Body of pancreas (tissue), 4 donors: ENCODE measurements around the gene DCDC2B. TPM values are rescaled to one million over a fixed set of nuclear protein-coding genes. Genes with fewer than 3 reads are reported as not detected.

ENCODE experiments used
- ATAC-seq: fragments of 150-250 bp; one replicate; pipeline ENCODE4 v1.9.1; 2016
- DNase-seq, 4 donors: peaks; one replicate each; pipeline ENCODE4 v3.0.0-alpha.2; 2019
- H3K27ac ChIP-seq, 4 donors: fragments of 200-600 bp; sonication (generic); 1 replicate in 3 of 4; 2 replicates in 1 of 4; pipeline versions ENCODE4 v1.5.1 to v1.6.1; 2016 to 2019; ENCODE audit warnings: mild to moderate bottlenecking in 1 of 4, mixed read lengths in 1 of 4, moderate library complexity in 1 of 4
- H3K27me3 ChIP-seq, 2 donors: fragments of 200-600 bp; sonication (generic); one replicate each; pipeline ENCODE4 v1.6.0; 2016; ENCODE audit warnings: mild to moderate bottlenecking in 1 of 2
- H3K36me3 ChIP-seq, 2 donors: fragments of 200-600 bp; sonication (generic); replicated peaks in 1 of 2; 2 replicates each; pipeline ENCODE4 v1.5.1; 2016; ENCODE audit warnings: low read depth in 2 of 2; ENCODE audit not compliant: insufficient read depth in 1 of 2
- H3K4me1 ChIP-seq: fragments of 200-600 bp; sonication (generic); one replicate; pipeline ENCODE4 v1.6.0; 2016
- H3K4me3 ChIP-seq, 2 donors: fragments of 200-600 bp; sonication (generic); 1 replicate in 1 of 2; 2 replicates in 1 of 2; pipeline ENCODE4 v1.5.1; 2016 to 2019
- H3K9me3 ChIP-seq, 3 donors: fragments of 200-600 bp; sonication (generic); 1 replicate in 2 of 3; 2 replicates in 1 of 3; pipeline ENCODE4 v1.5.1; 2016
- CTCF ChIP-seq, 7 experiments: fragments of 450-650 bp in 4 of 7; fragments of 200-600 bp in 3 of 7; sonication (generic) in 3 of 7; IDR thresholded peaks; one replicate each; pipeline ENCODE4 v1.5.1; 2016 to 2019; ENCODE audit warnings: antibody characterized with exemption in 7 of 7
- POLR2A ChIP-seq, 3 donors: fragments of 450-650 bp; IDR thresholded peaks; one replicate each; pipeline ENCODE4 v1.6.1; 2016; ENCODE audit warnings: antibody characterized with exemption in 3 of 3, mild to moderate bottlenecking in 2 of 3
- WGBS, 2 donors: methylation state at CpG; one replicate each; pipeline ENCODE4 v1.1.5; 2017; 5-methylcytosine and 5-hydroxymethylcytosine counted together
- intact Hi-C: fragments of 100-400 bp; cut with DNase I; formaldehyde crosslinking; loops from one replicate; pipeline ENCODE4 v1.15.1; 2023
- total RNA-seq, 2 donors: library from RNA; depleted of rRNA; stranded (reverse); fragments of >200 nt; gene quantifications; one replicate each; pipeline ENCODE4 v1.1.0, GENCODE V29; 2016

DCDC2B gene
- total RNA-seq, 2 donors from 2014 or later: not detected

- no peak overlapping the region for H3K27ac ChIP-seq
- 64 to 70% methylated on average over 3 of the region's 3 CpGs for WGBS, 2 donors
- H3K4me3 ChIP-seq: no peak overlapping the region
- H3K9me3 ChIP-seq: no peaks in the 10 kb centered on the region
- TF ChIP-seq CTCF (IDR thresholded peaks at IDR 0.05): no peak
- TF ChIP-seq POLR2A (IDR thresholded peaks at IDR 0.05): no peak
- ATAC-seq: no peak
- no peak for DNase-seq
- peaks cover 13 to 24% of the 10 kb centered on the region in 2 donors for H3K36me3 ChIP-seq
- no peaks in the 10 kb centered on the region for H3K27me3 ChIP-seq
- intact Hi-C loops: no loop called here
- peaks cover 5% of the 10 kb centered on the region for H3K4me1 ChIP-seq
Measured at GRCh38 chr1:32228771-32229170, 19.9 kb downstream of the DCDC2B start.

DNA sequence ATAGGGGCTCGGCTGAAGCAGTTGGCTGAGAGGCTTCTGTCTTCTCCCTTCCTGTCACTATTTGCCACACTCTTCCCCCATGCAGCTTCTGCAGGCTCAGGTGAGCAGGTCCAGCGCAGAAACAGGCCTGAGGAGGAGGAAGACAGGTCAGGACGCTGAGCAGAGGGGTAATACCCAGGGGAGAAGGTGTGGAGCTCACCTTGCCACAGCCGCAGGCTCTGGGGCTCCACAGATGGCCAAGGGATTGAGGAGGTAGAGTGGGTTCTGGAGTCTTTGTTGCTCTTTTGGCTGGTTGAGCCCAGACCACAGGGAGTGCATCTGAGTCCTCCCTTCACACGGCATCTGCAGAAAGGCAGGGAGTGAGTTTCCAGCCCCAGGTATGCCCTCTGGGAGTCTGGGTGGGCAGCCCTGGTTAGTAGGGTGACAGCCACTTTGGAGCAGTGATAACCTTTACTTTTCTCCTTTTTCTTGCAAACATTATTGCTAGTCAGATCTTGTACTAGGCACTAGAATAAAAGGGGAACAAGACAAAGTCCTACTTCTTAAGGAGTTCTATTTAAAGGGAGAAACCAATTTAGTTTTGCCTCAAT lies 23.0 kb downstream of the DCDC2B start:
- Histone ChIP-seq H3K9me3 (no peaks in the 10 kb centered on the region), H3K27ac (no peak overlapping the region), H3K4me3 (no peak overlapping the region), H3K27me3 (no peaks in the 10 kb centered on the region), H3K36me3 (peaks cover 13 to 23% of the 10 kb centered on the region in 2 donors), H3K4me1 (peaks cover 10% of the 10 kb centered on the region)
- intact Hi-C loops: loop anchor here (10.0 kb wide), 1 partner anchor 63 kb away; the partner anchor contains the start of gene HDAC1
- 76 to 84% methylated on average over 5 of the region's 5 CpGs for WGBS, 2 donors
- ATAC-seq: no peak
- TF ChIP-seq CTCF (IDR thresholded peaks at IDR 0.05) (no peak), POLR2A (IDR thresholded peaks at IDR 0.05) (no peak)
- DNase-seq: no peak

GRCh38 chr1:32232558-32233304 lies 23.8 kb downstream of the DCDC2B start:
- Histone ChIP-seq H3K27ac (no peak overlapping the region), H3K4me1 (peaks cover 10% of the 10 kb centered on the region), H3K36me3 (peaks cover 13 to 21% of the 10 kb centered on the region in 2 donors), H3K4me3 (no peak overlapping the region), H3K9me3 (no peaks in the 10 kb centered on the region), H3K27me3 (no peaks in the 10 kb centered on the region)
- WGBS, 2 donors: 87 to 90% methylated on average over 7 to 8 of the region's 8 CpGs
- intact Hi-C loops: loop anchor here (10.0 kb wide), 1 partner anchor 62 kb away; the partner anchor contains the start of gene HDAC1
- no peak for TF ChIP-seq CTCF (IDR thresholded peaks at IDR 0.05)
- no peak for TF ChIP-seq POLR2A (IDR thresholded peaks at IDR 0.05)
- ATAC-seq (no peak), DNase-seq (no peak)

GRCh38 chr1:32234792-32235191 lies 25.9 kb downstream of the DCDC2B start:
- Histone ChIP-seq H3K4me3 (no peak overlapping the region), H3K27ac (no peak overlapping the region), H3K4me1 (peaks cover 18% of the 10 kb centered on the region), H3K9me3 (no peaks in the 10 kb centered on the region), H3K27me3 (no peaks in the 10 kb centered on the region), H3K36me3 (peaks cover 0 to 12% of the 10 kb centered on the region in 2 donors)
- TF ChIP-seq CTCF (IDR thresholded peaks at IDR 0.05): no peak
- TF ChIP-seq POLR2A (IDR thresholded peaks at IDR 0.05): no peak
- 86% methylated on average over 7 of the region's 7 CpGs; no CpG with 5 or more reads in 1 of the 2 donors for WGBS, 2 donors
- intact Hi-C loops: loop anchor here (10.0 kb wide), 1 partner anchor 60 kb away; the partner anchor contains the start of gene HDAC1
- DNase-seq (no peak), ATAC-seq (no peak)
